Measurements from ENCODE around the gene IPO13. TPM values are rescaled to one million over a fixed set of nuclear protein-coding genes. Genes with fewer than 3 reads are reported as not detected.

IPO13 gene
- total RNA-seq, 2 experiments from 2014 or later: 15.8 to 16.9 TPM

GRCh38 chr1:43956234-43956633 is 9.5 kb downstream of the IPO13 start:
- H3K9me3 Mint-ChIP-seq: no peaks in the 10 kb centered on the region
- H3K27ac Mint-ChIP-seq: no peak overlapping the region
- peaks cover 5% of the 10 kb centered on the region for H3K36me3 Mint-ChIP-seq
- no peak overlapping the region for H3K4me3 Mint-ChIP-seq
- no peaks in the 10 kb centered on the region for H3K27me3 Mint-ChIP-seq
- DNase-seq: no peak
- H3K4me1 Mint-ChIP-seq: peaks cover 7% of the 10 kb centered on the region

GRCh38 chr1:43957407-43958040 is 10.8 kb downstream of the IPO13 start:
- Mint-ChIP-seq H3K27me3 (no peaks in the 10 kb centered on the region), H3K4me1 (no peaks in the 10 kb centered on the region), H3K4me3 (no peak overlapping the region), H3K27ac (no peak overlapping the region), H3K36me3 (peaks cover 9% of the 10 kb centered on the region), H3K9me3 (no peaks in the 10 kb centered on the region)
- no peak for DNase-seq

GRCh38 chr1:43958351-43959255 is 11.9 kb downstream of the IPO13 start:
- Mint-ChIP-seq H3K9me3 (no peaks in the 10 kb centered on the region), H3K4me3 (no peak overlapping the region), H3K27me3 (no peaks in the 10 kb centered on the region), H3K36me3 (peaks cover 9% of the 10 kb centered on the region), H3K4me1 (no peaks in the 10 kb centered on the region), H3K27ac (no peak overlapping the region)
- no peak for DNase-seq

DNA sequence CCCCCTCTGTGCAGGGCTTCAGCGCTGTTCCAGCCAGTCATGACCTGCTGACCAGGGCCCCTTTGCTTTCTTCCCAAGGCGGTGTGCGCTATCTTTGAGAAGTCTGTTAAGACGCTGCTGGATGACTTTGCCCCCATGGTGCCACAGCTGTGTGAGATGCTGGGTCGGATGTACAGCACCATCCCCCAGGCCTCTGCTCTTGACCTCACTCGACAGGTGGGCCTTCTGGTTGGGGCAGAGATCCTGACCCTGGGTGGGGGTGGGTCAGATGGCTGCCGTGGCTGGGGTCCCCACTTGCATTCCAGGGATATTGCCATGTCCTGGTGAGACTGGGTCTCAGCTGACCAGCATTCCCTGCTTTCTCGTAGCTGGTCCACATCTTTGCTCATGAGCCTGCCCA is 14.0 kb downstream of the IPO13 start:
- Mint-ChIP-seq H3K9me3 (no peaks in the 10 kb centered on the region), H3K36me3 (peaks cover 9% of the 10 kb centered on the region), H3K27me3 (no peaks in the 10 kb centered on the region), H3K4me1 (no peaks in the 10 kb centered on the region), H3K27ac (no peak overlapping the region), H3K4me3 (no peak overlapping the region)
- DNase-seq: no peak

- DNase-seq: no peak
- peaks cover 9% of the 10 kb centered on the region for H3K36me3 Mint-ChIP-seq
- H3K4me1 Mint-ChIP-seq: no peaks in the 10 kb centered on the region
- no peaks in the 10 kb centered on the region for H3K27me3 Mint-ChIP-seq
- no peak overlapping the region for H3K4me3 Mint-ChIP-seq
- H3K9me3 Mint-ChIP-seq: no peaks in the 10 kb centered on the region
- H3K27ac Mint-ChIP-seq: no peak overlapping the region
Measured at GRCh38 chr1:43961692-43962091, 14.9 kb downstream of the IPO13 start.

DNA sequence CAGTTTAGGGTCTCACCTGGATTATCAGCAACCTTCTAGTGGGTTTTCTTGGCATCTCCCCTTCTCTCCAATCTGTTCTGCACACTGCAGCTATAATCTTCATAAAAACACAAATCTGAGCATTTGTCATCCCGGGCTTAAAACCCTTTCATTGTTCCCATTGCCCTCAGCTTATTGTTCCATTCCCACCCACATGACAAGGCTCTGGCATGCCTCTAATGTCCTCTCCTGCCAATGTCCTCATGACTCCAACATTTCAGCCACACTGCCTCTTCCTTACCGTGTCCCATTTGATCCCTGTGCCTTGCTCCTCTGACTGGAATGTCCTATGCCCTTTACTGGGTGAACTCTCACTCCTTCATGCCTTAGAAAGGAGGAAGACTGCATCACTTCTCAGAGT is 15.6 kb downstream of the IPO13 start:
- no peaks in the 10 kb centered on the region for H3K9me3 Mint-ChIP-seq
- peaks cover 9% of the 10 kb centered on the region for H3K36me3 Mint-ChIP-seq
- H3K27me3 Mint-ChIP-seq: no peaks in the 10 kb centered on the region
- no peak overlapping the region for H3K27ac Mint-ChIP-seq
- no peaks in the 10 kb centered on the region for H3K4me1 Mint-ChIP-seq
- DNase-seq: no peak
- no peak overlapping the region for H3K4me3 Mint-ChIP-seq

- Mint-ChIP-seq H3K27ac (no peak overlapping the region), H3K4me3 (no peak overlapping the region), H3K27me3 (no peaks in the 10 kb centered on the region), H3K36me3 (peaks cover 11% of the 10 kb centered on the region), H3K4me1 (no peaks in the 10 kb centered on the region), H3K9me3 (no peaks in the 10 kb centered on the region)
- no peak for DNase-seq
Measured at GRCh38 chr1:43963006-43963405, 16.3 kb downstream of the IPO13 start.

GRCh38 chr1:43963890-43964289 is 17.1 kb downstream of the IPO13 start:
- H3K4me1 Mint-ChIP-seq: no peaks in the 10 kb centered on the region
- no peaks in the 10 kb centered on the region for H3K9me3 Mint-ChIP-seq
- no peak overlapping the region for H3K4me3 Mint-ChIP-seq
- no peaks in the 10 kb centered on the region for H3K27me3 Mint-ChIP-seq
- H3K36me3 Mint-ChIP-seq: peaks cover 8% of the 10 kb centered on the region
- no peak overlapping the region for H3K27ac Mint-ChIP-seq
- DNase-seq: no peak

GRCh38 chr1:43965316-43965715 is 18.6 kb downstream of the IPO13 start:
- Mint-ChIP-seq H3K9me3 (no peaks in the 10 kb centered on the region), H3K4me1 (peaks cover 4% of the 10 kb centered on the region), H3K4me3 (no peak overlapping the region), H3K27ac (no peak overlapping the region), H3K27me3 (no peaks in the 10 kb centered on the region), H3K36me3 (peaks cover 10% of the 10 kb centered on the region)
- DNase-seq: no peak

DNA sequence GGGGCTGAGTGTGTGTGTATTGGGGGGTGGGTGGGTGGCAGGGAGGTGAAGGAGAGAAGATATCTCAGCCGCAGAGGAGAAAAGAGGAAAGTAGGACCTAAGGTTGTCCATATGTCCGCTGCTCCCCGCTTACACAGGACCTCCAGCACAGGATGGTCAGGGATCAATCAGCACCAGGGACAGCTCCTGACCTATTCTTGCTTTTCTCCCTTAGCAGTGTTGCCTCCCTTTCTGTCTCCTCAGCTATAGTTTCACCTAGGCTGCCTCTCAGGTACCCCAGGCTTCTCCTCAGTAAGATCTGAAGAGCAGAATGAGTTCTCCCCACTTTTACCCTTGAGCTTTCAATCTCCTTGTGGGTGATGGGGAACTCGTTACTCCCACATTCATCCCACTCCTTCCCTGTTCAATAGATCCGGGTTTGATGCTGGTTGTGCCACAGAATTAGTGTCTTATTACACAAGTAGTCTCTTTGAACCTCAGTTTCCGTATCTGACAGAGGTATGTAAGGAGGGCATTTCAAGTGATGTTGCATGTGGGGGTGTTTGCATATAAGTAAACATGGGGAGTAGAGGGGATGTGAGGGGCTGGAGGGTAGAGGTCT is 21.7 kb downstream of the IPO13 start:
- H3K27me3 Mint-ChIP-seq: no peaks in the 10 kb centered on the region
- peaks cover 18% of the 10 kb centered on the region for H3K4me1 Mint-ChIP-seq
- no peak for DNase-seq

DNA sequence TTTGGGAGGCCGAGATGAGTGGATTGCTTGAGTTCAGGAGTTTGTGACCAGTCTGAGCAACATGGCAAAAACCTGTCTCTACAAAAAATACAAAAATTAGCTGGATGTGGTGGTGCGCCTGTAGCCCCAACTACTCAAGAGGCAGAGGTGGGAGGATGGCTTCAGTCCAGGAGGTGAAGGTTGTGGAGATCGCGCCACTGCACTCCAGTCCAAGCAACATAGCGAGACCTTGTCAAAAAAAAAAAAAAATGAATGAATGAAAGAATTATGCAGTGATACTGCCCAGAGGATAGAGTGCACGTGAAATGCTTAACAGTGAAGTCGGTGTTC is 22.6 kb downstream of the IPO13 start:
- peaks cover 26% of the 10 kb centered on the region for H3K4me1 Mint-ChIP-seq
- peaks cover 22% of the 10 kb centered on the region for H3K36me3 Mint-ChIP-seq
- H3K4me3 Mint-ChIP-seq: peak overlapping the region; percentile 64
- no peaks in the 10 kb centered on the region for H3K9me3 Mint-ChIP-seq
- no peak for DNase-seq
- H3K27me3 Mint-ChIP-seq: no peaks in the 10 kb centered on the region
- H3K27ac Mint-ChIP-seq: no peak overlapping the region

More for the DNA sequence above, 21.7 kb downstream of the IPO13 start:
- H3K9me3 Mint-ChIP-seq: no peaks in the 10 kb centered on the region
- peaks cover 16% of the 10 kb centered on the region for H3K36me3 Mint-ChIP-seq
- H3K4me3 Mint-ChIP-seq: no peak overlapping the region
- no peak overlapping the region for H3K27ac Mint-ChIP-seq

- Mint-ChIP-seq H3K36me3 (peaks cover 22% of the 10 kb centered on the region), H3K27ac (peak within 1 kb of the TSS; percentile 88), H3K27me3 (no peaks in the 10 kb centered on the region), H3K4me3 (peak within 1 kb of the TSS; percentile 93), H3K9me3 (no peaks in the 10 kb centered on the region), H3K4me1 (peaks cover 27% of the 10 kb centered on the region)
- DNase-seq: peak; percentile 92
Measured at GRCh38 chr1:43969746-43970466, 23.2 kb downstream of the IPO13 start, which contains the start of gene DPH2. TSS of gene DPH2 (plus strand) at chr1:43970010. CDS start at chr1:43970176, 166 bp downstream.

- no peak for DNase-seq
- Mint-ChIP-seq H3K36me3 (peaks cover 22% of the 10 kb centered on the region), H3K9me3 (no peaks in the 10 kb centered on the region), H3K27ac (peak overlapping the region; percentile 88), H3K4me1 (peaks cover 27% of the 10 kb centered on the region), H3K27me3 (no peaks in the 10 kb centered on the region), H3K4me3 (peak overlapping the region; percentile 93)
Measured at GRCh38 chr1:43970502-43970901, 23.8 kb downstream of the IPO13 start.

DNA sequence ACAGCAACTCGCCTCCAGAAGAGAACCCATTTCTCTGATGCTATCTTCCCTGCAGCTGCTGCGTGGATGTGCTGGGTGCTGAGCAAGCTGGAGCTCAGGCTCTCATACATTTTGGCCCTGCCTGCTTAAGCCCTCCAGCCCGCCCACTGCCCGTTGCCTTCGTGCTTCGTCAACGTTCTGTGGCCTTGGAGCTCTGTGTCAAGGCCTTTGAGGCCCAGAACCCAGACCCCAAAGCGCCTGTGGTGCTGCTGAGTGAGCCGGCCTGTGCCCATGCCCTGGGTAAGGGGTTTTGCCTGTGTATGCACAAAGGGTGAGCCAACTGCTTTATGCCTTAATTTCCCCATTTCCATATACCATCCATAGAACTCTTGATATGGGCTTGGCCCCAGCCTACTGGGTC is 24.2 kb downstream of the IPO13 start:
- Mint-ChIP-seq H3K4me1 (peaks cover 29% of the 10 kb centered on the region), H3K9me3 (no peaks in the 10 kb centered on the region), H3K27me3 (no peaks in the 10 kb centered on the region), H3K4me3 (peak overlapping the region; percentile 93), H3K27ac (no peak overlapping the region), H3K36me3 (peaks cover 24% of the 10 kb centered on the region)
- DNase-seq: no peak
